ENCODE measurements around the gene PRKG1. TPM values are rescaled to one million over a fixed set of nuclear protein-coding genes. Genes with fewer than 3 reads are reported as not detected.

The PRKG1 gene
- total RNA-seq, 1 donor, result 19.5 TPM

- no peaks in the 10 kb centered on the region for H4K20me1 ChIP-seq (ENCODE audit: insufficient read depth, low read length)
- H3K4me2 ChIP-seq (ENCODE audit: insufficient read depth, low read length), result no peak overlapping the region
- H2AFZ ChIP-seq (ENCODE audit: low read length), result no peak overlapping the region
- H3K27ac ChIP-seq (ENCODE audit: low read depth, low read length), result no peak overlapping the region
- no peaks in the 10 kb centered on the region for H3K79me2 ChIP-seq (ENCODE audit: insufficient read depth, low read length)
- H3K4me1 ChIP-seq (ENCODE audit: insufficient read depth, low read length), result no peaks in the 10 kb centered on the region
- no peak for TF ChIP-seq CTCF (IDR thresholded peaks at IDR 0.05; ENCODE audit: extremely low read depth, low read depth, low read length)
- no peaks in the 10 kb centered on the region for H3K27me3 ChIP-seq (ENCODE audit: insufficient read depth, low read length)
- H3K36me3 ChIP-seq (ENCODE audit: insufficient read depth, low read length), result no peaks in the 10 kb centered on the region
- DNase-seq (ENCODE audit: insufficient read length, low spot score, missing footprints), result no peak
- H3K4me3 ChIP-seq (ENCODE audit: insufficient read depth, low read length), result no peak overlapping the region
- no peaks in the 10 kb centered on the region for H3K9me3 ChIP-seq (ENCODE audit: low read depth, low read length)
Observed at GRCh38 chr10:52043811-52044210, 969.5 kb downstream of the PRKG1 start.

GRCh38 chr10:52048051-52048450 is 973.8 kb downstream of the PRKG1 start:
- no peak overlapping the region for H3K27ac ChIP-seq (ENCODE audit: low read depth, low read length)
- no peak for TF ChIP-seq CTCF (IDR thresholded peaks at IDR 0.05; ENCODE audit: extremely low read depth, low read depth, low read length)
- DNase-seq (ENCODE audit: insufficient read length, low spot score, missing footprints), result no peak
- no peaks in the 10 kb centered on the region for H3K36me3 ChIP-seq (ENCODE audit: insufficient read depth, low read length)
- H2AFZ ChIP-seq (ENCODE audit: low read length), result no peak overlapping the region
- no peak overlapping the region for H3K4me2 ChIP-seq (ENCODE audit: insufficient read depth, low read length)
- H3K79me2 ChIP-seq (ENCODE audit: insufficient read depth, low read length), result no peaks in the 10 kb centered on the region
- H3K4me3 ChIP-seq (ENCODE audit: insufficient read depth, low read length), result no peak overlapping the region
- no peaks in the 10 kb centered on the region for H4K20me1 ChIP-seq (ENCODE audit: insufficient read depth, low read length)
- no peaks in the 10 kb centered on the region for H3K9me3 ChIP-seq (ENCODE audit: low read depth, low read length)
- H3K27me3 ChIP-seq (ENCODE audit: insufficient read depth, low read length), result no peaks in the 10 kb centered on the region
- no peaks in the 10 kb centered on the region for H3K4me1 ChIP-seq (ENCODE audit: insufficient read depth, low read length)

GRCh38 chr10:52050429-52051047 is 976.3 kb downstream of the PRKG1 start:
- no peak for DNase-seq (ENCODE audit: insufficient read length, low spot score, missing footprints)
- Histone ChIP-seq H2AFZ (ENCODE audit: low read length) (no peak overlapping the region), H3K27me3 (ENCODE audit: insufficient read depth, low read length) (no peaks in the 10 kb centered on the region), H3K79me2 (ENCODE audit: insufficient read depth, low read length) (no peaks in the 10 kb centered on the region), H4K20me1 (ENCODE audit: insufficient read depth, low read length) (no peaks in the 10 kb centered on the region), H3K4me1 (ENCODE audit: insufficient read depth, low read length) (no peaks in the 10 kb centered on the region), H3K4me3 (ENCODE audit: insufficient read depth, low read length) (no peak overlapping the region), H3K27ac (ENCODE audit: low read depth, low read length) (no peak overlapping the region), H3K4me2 (ENCODE audit: insufficient read depth, low read length) (no peak overlapping the region), H3K36me3 (ENCODE audit: insufficient read depth, low read length) (no peaks in the 10 kb centered on the region), H3K9me3 (ENCODE audit: low read depth, low read length) (no peaks in the 10 kb centered on the region)
- no peak for TF ChIP-seq CTCF (IDR thresholded peaks at IDR 0.05; ENCODE audit: extremely low read depth, low read depth, low read length)

- no peaks in the 10 kb centered on the region for H4K20me1 ChIP-seq (ENCODE audit: insufficient read depth, low read length)
- H3K4me1 ChIP-seq (ENCODE audit: insufficient read depth, low read length), result no peaks in the 10 kb centered on the region
- no peak for DNase-seq (ENCODE audit: insufficient read length, low spot score, missing footprints)
- no peak for TF ChIP-seq CTCF (IDR thresholded peaks at IDR 0.05; ENCODE audit: extremely low read depth, low read depth, low read length)
- H3K27ac ChIP-seq (ENCODE audit: low read depth, low read length), result no peak overlapping the region
- H3K4me3 ChIP-seq (ENCODE audit: insufficient read depth, low read length), result no peak overlapping the region
- H3K79me2 ChIP-seq (ENCODE audit: insufficient read depth, low read length), result no peaks in the 10 kb centered on the region
- H3K27me3 ChIP-seq (ENCODE audit: insufficient read depth, low read length), result no peaks in the 10 kb centered on the region
- H3K36me3 ChIP-seq (ENCODE audit: insufficient read depth, low read length), result no peaks in the 10 kb centered on the region
- no peak overlapping the region for H2AFZ ChIP-seq (ENCODE audit: low read length)
- H3K4me2 ChIP-seq (ENCODE audit: insufficient read depth, low read length), result no peak overlapping the region
- no peaks in the 10 kb centered on the region for H3K9me3 ChIP-seq (ENCODE audit: low read depth, low read length)
Observed at GRCh38 chr10:52053497-52053896, 979.2 kb downstream of the PRKG1 start.
